ENCODE results near the gene ABHD16A. TPM values are rescaled to one million over a fixed set of nuclear protein-coding genes. Genes with fewer than 3 reads are reported as not detected.

Gene ABHD16A
- total and polyA plus RNA-seq, 2 of the 13 experiments (the other 11 are each of a cell fraction or from before 2014, with no cell fraction given): 43.5 to 45.4 TPM

GRCh38 chr6:31736021-31736767 lies 33.1 kb upstream of the ABHD16A start, which contains the start of gene CLIC1 (continued):
- 0 out of 2 replicates have a peak, but pooled peaks have one; percentile 2 for TF ChIP-seq PRDM4 (CRISPR knock-in tag; IDR thresholded peaks at IDR 0.05; ENCODE audit: borderline replicate concordance)
- TF ChIP-seq MAF1 (CRISPR knock-in tag; IDR thresholded peaks at IDR 0.05; ENCODE audit: borderline replicate concordance): no peak
- TF ChIP-seq MYNN (CRISPR knock-in tag; IDR thresholded peaks at IDR 0.05; ENCODE audit: low read depth): no peak
- TF ChIP-seq ZNF547 (CRISPR knock-in tag; IDR thresholded peaks at IDR 0.05): no peak; the same call in 1 of the 2 replicates
- peak; percentile 42; the same call in 1 of the 2 replicates for TF ChIP-seq ZBTB49 (CRISPR knock-in tag; IDR thresholded peaks at IDR 0.05; ENCODE audit: borderline replicate concordance)
- no peak for TF ChIP-seq ZNF101 (CRISPR knock-in tag; IDR thresholded peaks at IDR 0.05; ENCODE audit: borderline replicate concordance, low read depth)
- no peak for TF ChIP-seq TCF12 (IDR thresholded peaks at IDR 0.05)
- TF ChIP-seq TCF12 (CRISPR knock-in tag; IDR thresholded peaks at IDR 0.05): no peak
- TF ChIP-seq TFE3 (CRISPR knock-in tag; IDR thresholded peaks at IDR 0.05): peak; percentile 55; the same call in 1 of the 2 replicates
- TF ChIP-seq NONO (IDR thresholded peaks at IDR 0.05): no peak
- peak; percentile 85 for TF ChIP-seq NONO (CRISPR knock-in tag; conservative IDR thresholded peaks at IDR 0.05)
- 0 out of 2 replicates have a peak, but pooled peaks have one; percentile 11 for TF ChIP-seq TOPORS (CRISPR knock-in tag; IDR thresholded peaks at IDR 0.05)
- peak; percentile 50; the same call in 1 of the 2 replicates for TF ChIP-seq ATF5 (CRISPR knock-in tag; IDR thresholded peaks at IDR 0.05; ENCODE audit: low read depth)
- peak in 1 of 2 experiments; percentile 68; a peak in 2 of 4 replicates for TF ChIP-seq POLR2A (IDR thresholded peaks at IDR 0.05; ENCODE audit: insufficient read depth in 1 of 2, low read depth in 2 of 2, low read length in 2 of 2)
- TF ChIP-seq SIX4 (CRISPR knock-in tag; IDR thresholded peaks at IDR 0.05): 0 out of 2 replicates have a peak, but pooled peaks have one; percentile 20
- TF ChIP-seq MYC (CRISPR knock-in tag; IDR thresholded peaks at IDR 0.05; ENCODE audit: borderline replicate concordance): peak; percentile 52; the same call in 1 of the 2 replicates
- TF ChIP-seq YY1 (IDR thresholded peaks at IDR 0.05; ENCODE audit: insufficient read depth, insufficient replicate concordance, low read depth, low read length): peak; percentile 65
- peak; percentile 97 for TF ChIP-seq RBM39 (IDR thresholded peaks at IDR 0.05; ENCODE audit: low read depth, low read length, poor library complexity, severe bottlenecking)
- peak; percentile 89 for TF ChIP-seq ZNF335 (CRISPR knock-in tag; IDR thresholded peaks at IDR 0.05)
